Endodermal cell (in vitro differentiated cells): ENCODE data around the gene NFXL1. TPM values are rescaled to one million over a fixed set of nuclear protein-coding genes. Genes with fewer than 3 reads are reported as not detected.

Source experiments
- DNase-seq: peaks from one replicate; pipeline ENCODE4 v3.0.0-alpha.2; 2017
- H3K27ac ChIP-seq: 2 replicates; pipeline ENCODE4 v1.5.1; 2013; ENCODE audit warnings: mild to moderate bottlenecking, low read depth, low read length, moderate library complexity
- H3K27me3 ChIP-seq: 2 replicates; pipeline ENCODE4 v1.6.1; 2013; ENCODE audit warnings: mild to moderate bottlenecking, low read length, moderate library complexity; ENCODE audit not compliant: insufficient read depth, control insufficient read depth, poor library complexity, severe bottlenecking
- H3K36me3 ChIP-seq: 2 replicates; pipeline ENCODE4 v1.7.0; 2013; ENCODE audit warnings: mild to moderate bottlenecking, low read length, moderate library complexity; ENCODE audit not compliant: control insufficient read depth, insufficient read depth
- H3K4me1 ChIP-seq: one replicate; pipeline ENCODE4 v1.7.0; 2013; ENCODE audit warnings: low read length; ENCODE audit not compliant: control insufficient read depth, insufficient read depth
- H3K4me3 ChIP-seq: 2 replicates; pipeline ENCODE4 v1.5.1; 2013; ENCODE audit warnings: mild to moderate bottlenecking, low read length, moderate library complexity
- H3K9ac ChIP-seq: 2 replicates; pipeline ENCODE4 v1.6.1; 2013; ENCODE audit warnings: mild to moderate bottlenecking, low read length, moderate library complexity; ENCODE audit not compliant: poor library complexity, severe bottlenecking; ENCODE audit errors: extremely low read depth
- H3K9me3 ChIP-seq: 2 replicates; pipeline ENCODE4 v1.6.1; 2013; ENCODE audit warnings: mild to moderate bottlenecking, low read length, moderate library complexity; ENCODE audit not compliant: control insufficient read depth
- H3K27ac Mint-ChIP-seq: 2 replicates; pipeline ENCODE4 v1.8.0; 2020; ENCODE audit warnings: mixed read lengths
- H3K27me3 Mint-ChIP-seq: 2 replicates; pipeline ENCODE4 v1.8.0; 2021; ENCODE audit warnings: mild to moderate bottlenecking, mixed read lengths; ENCODE audit not compliant: insufficient read depth
- H3K36me3 Mint-ChIP-seq: 2 replicates; pipeline ENCODE4 v1.8.0; 2020; ENCODE audit warnings: low read depth, mixed read lengths
- H3K4me1 Mint-ChIP-seq: 2 replicates; pipeline ENCODE4 v1.8.0; 2020; ENCODE audit warnings: mixed read lengths
- H3K4me3 Mint-ChIP-seq: 2 replicates; pipeline ENCODE4 v1.8.0; 2020; ENCODE audit warnings: mild to moderate bottlenecking, moderate library complexity, mixed read lengths
- H3K9me3 Mint-ChIP-seq: 2 replicates; pipeline ENCODE4 v1.8.0; 2020; ENCODE audit warnings: mild to moderate bottlenecking, mixed read lengths
- WGBS, 2 experiments: methylation state at CpG; one replicate each; pipeline versions ENCODE4 v1.1.5 to v1.1.7; 2013; ENCODE audit warnings: missing lambda C conversion rate in 2 of 2, mixed read lengths in 1 of 2; ENCODE audit not compliant: insufficient coverage in 1 of 2, insufficient read length in 1 of 2; 5-methylcytosine and 5-hydroxymethylcytosine counted together
- total RNA-seq, 2 donors: library from RNA; stranded (reverse); fragmentation: NEBNext Ultra II Directional in 1 of 2; extraction: Animal tissue kit (Norgen Biotek cat#: 25700) in 1 of 2; gene quantifications; 2 replicates in 1 of 2; 3 replicates in 1 of 2; pipeline ENCODE4 v1.2.1, GENCODE V29; 2021
- TF ChIP-seq, protein P1 (sequence below): fragments of 200-600 bp; sonication (generic); conservative IDR thresholded peaks from 2 replicates; pipeline ENCODE4 v1.5.0; 2021; ENCODE audit warnings: antibody characterized with exemption, mild to moderate bottlenecking

Gene NFXL1
- total RNA-seq, 2 donors from 2014 or later, result 33.0 to 33.7 TPM

DNA sequence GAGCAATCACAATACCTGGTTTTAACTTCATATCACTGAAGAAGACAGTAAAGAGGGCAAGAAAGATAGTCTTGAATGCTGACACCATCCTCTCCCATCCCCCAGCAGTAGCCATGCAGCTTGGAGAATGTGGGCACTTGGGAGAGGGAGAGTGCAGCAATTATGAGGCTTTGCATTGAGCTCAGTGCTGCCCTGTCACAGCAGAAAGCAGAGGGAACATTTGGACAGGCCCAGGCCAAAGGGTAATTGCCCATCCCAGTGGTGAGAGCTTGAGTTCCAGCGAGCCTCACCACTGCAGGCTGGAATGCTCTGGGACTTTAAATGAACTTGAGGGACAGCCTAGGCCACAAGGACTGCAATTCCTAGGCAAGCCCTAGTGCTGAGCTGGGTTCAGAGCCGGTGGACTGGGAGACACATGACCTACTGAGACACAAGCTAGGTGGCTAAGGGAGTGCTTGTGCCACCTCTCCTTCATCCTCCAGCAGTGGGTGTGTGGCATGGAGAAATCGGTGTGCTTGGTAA, 112.8 kb downstream of the NFXL1 start:
- Histone ChIP-seq H3K27ac (no peak overlapping the region), H3K4me1 (no peaks in the 10 kb centered on the region), H3K9me3 (no peaks in the 10 kb centered on the region), H3K27me3 (no peaks in the 10 kb centered on the region), H3K36me3 (no peaks in the 10 kb centered on the region), H3K4me3 (no peak overlapping the region), H3K9ac (no peak overlapping the region)
- no peak for DNase-seq
- no peaks in the 10 kb centered on the region for H3K9me3 Mint-ChIP-seq
- no peak overlapping the region for H3K27ac Mint-ChIP-seq
- no peaks in the 10 kb centered on the region for H3K27me3 Mint-ChIP-seq
- H3K4me3 Mint-ChIP-seq, result no peak overlapping the region
- no peaks in the 10 kb centered on the region for H3K36me3 Mint-ChIP-seq
- no peaks in the 10 kb centered on the region for H3K4me1 Mint-ChIP-seq
- TF ChIP-seq, protein P1, sequence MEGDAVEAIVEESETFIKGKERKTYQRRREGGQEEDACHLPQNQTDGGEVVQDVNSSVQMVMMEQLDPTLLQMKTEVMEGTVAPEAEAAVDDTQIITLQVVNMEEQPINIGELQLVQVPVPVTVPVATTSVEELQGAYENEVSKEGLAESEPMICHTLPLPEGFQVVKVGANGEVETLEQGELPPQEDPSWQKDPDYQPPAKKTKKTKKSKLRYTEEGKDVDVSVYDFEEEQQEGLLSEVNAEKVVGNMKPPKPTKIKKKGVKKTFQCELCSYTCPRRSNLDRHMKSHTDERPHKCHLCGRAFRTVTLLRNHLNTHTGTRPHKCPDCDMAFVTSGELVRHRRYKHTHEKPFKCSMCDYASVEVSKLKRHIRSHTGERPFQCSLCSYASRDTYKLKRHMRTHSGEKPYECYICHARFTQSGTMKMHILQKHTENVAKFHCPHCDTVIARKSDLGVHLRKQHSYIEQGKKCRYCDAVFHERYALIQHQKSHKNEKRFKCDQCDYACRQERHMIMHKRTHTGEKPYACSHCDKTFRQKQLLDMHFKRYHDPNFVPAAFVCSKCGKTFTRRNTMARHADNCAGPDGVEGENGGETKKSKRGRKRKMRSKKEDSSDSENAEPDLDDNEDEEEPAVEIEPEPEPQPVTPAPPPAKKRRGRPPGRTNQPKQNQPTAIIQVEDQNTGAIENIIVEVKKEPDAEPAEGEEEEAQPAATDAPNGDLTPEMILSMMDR, result no peak
- WGBS, 2 experiments, result 75 to 92% methylated on average over 1 to 3 of the region's 3 CpGs

DNA sequence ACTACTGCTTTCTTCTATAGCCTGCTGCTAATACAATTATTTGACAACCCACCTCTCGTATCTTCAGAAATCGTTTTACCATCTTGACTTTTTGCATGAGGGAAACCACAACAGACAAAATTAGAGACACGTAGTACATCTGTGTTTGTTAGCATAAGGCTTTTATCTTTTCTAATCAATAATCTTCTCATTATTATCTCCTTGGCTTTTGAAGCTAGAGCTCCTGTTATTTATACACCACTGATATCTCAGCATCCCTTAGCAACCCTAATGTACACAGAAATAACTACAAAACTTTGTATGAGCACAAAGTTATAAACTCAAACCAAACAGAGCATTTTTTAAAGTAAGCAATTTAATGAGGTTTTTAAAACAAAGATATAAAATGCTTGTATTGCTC, 116.2 kb downstream of the NFXL1 start:
- Histone ChIP-seq H3K27me3 (no peaks in the 10 kb centered on the region), H3K4me3 (no peak overlapping the region), H3K27ac (no peak overlapping the region), H3K36me3 (no peaks in the 10 kb centered on the region), H3K9ac (no peak overlapping the region), H3K4me1 (no peaks in the 10 kb centered on the region), H3K9me3 (no peaks in the 10 kb centered on the region)
- TF ChIP-seq, protein P1, result no peak
- Mint-ChIP-seq H3K27ac (no peak overlapping the region), H3K9me3 (no peaks in the 10 kb centered on the region), H3K4me1 (no peaks in the 10 kb centered on the region), H3K4me3 (no peak overlapping the region), H3K27me3 (no peaks in the 10 kb centered on the region), H3K36me3 (no peaks in the 10 kb centered on the region)
- no peak for DNase-seq
- WGBS, 2 experiments, result 72 to 93% methylated on average over 2 to 3 of the region's 3 CpGs

Other genes starting within 250 kb of the NFXL1 start
- gene CORIN, start 76.5 kb downstream of the NFXL1 start, total RNA-seq, result under 1 TPM in 1 of 2 donors, not detected in 1; 0.53 TPM
- gene CNGA1, start 102.1 kb upstream of the NFXL1 start, total RNA-seq, result under 1 TPM in 1 of 2 donors, not detected in 1; 0.24 TPM
- gene NIPAL1, start 102.2 kb upstream of the NFXL1 start, total RNA-seq, result 1 to 10 TPM; 3.4 to 8.4 TPM
- gene TXK, start 219.7 kb upstream of the NFXL1 start, total RNA-seq, result under 1 TPM; 0.66 to 0.68 TPM